GM18499 (cell line): Measurements from ENCODE around the gene MOB3A.

Experiments used
- ATAC-seq: cut with Tn5 transposase; IDR thresholded peaks from one replicate; pipeline ENCODE4 v1.9.1; 2021; ENCODE audit warnings: moderate number of reproducible peaks; ENCODE audit not compliant: insufficient read depth, unreplicated experiment

Gene MOB3A

GRCh38 chr19:2061495-2062388 is 34.4 kb downstream of the MOB3A start:
- ATAC-seq = peak; percentile 63

GRCh38 chr19:2060884-2061494 is 35.1 kb downstream of the MOB3A start:
- ATAC-seq = peak; percentile 13

- ATAC-seq = no peak
These were observed 36.5 kb downstream of the MOB3A start for GRCh38 chr19:2059422-2060201.

GRCh38 chr19:2058570-2059421 is 37.3 kb downstream of the MOB3A start:
- no peak for ATAC-seq

GRCh38 chr19:2057484-2058469 is 38.3 kb downstream of the MOB3A start:
- ATAC-seq = no peak

GRCh38 chr19:2056837-2057192 is 39.3 kb downstream of the MOB3A start:
- ATAC-seq = no peak

GRCh38 chr19:2055931-2056836 is 39.9 kb downstream of the MOB3A start:
- no peak for ATAC-seq

- ATAC-seq = no peak
These were observed 41.4 kb downstream of the MOB3A start for GRCh38 chr19:2054763-2055162.

- ATAC-seq = no peak
These were observed 42.3 kb downstream of the MOB3A start for GRCh38 chr19:2053601-2054389.

GRCh38 chr19:2051773-2052704 is 44.1 kb downstream of the MOB3A start:
- ATAC-seq = no peak

- no peak for ATAC-seq
These were observed 44.9 kb downstream of the MOB3A start, which contains the start of gene MKNK2 for GRCh38 chr19:2050991-2051772. Gene MKNK2 (minus strand): TSS chr19:2051244. CDS start chr19:2050851, 393 bp downstream.

GRCh38 chr19:2050349-2050990 is 45.7 kb downstream of the MOB3A start:
- no peak for ATAC-seq

GRCh38 chr19:2049741-2050348 is 46.3 kb downstream of the MOB3A start:
- no peak for ATAC-seq

- ATAC-seq = no peak
These were observed 47.0 kb downstream of the MOB3A start for GRCh38 chr19:2048959-2049740.
